ENCODE data around the gene ADGRB3. TPM values are rescaled to one million over a fixed set of nuclear protein-coding genes. Genes with fewer than 3 reads are reported as not detected.

The ADGRB3 gene
- total and polyA plus RNA-seq, 2 donors (not counting 3 experiments of a cell fraction or from before 2014, with no cell fraction given) = not detected

GRCh38 chr6:68642977-68643376 is 7.9 kb downstream of the ADGRB3 start:
- Histone ChIP-seq H2AFZ (ENCODE audit: low read depth, low read length) (no peak overlapping the region), H3K9me1 (replicated peaks; ENCODE audit: control insufficient read depth, extremely low read depth, insufficient read depth, low read length) (no peaks in the 10 kb centered on the region), H3K9ac (replicated peaks; ENCODE audit: extremely low read depth, insufficient read depth, low read length) (no peak overlapping the region), H3K79me2 (ENCODE audit: control insufficient read depth, insufficient read depth, low read length) (no peaks in the 10 kb centered on the region), H3K4me3 (replicated peaks in 1 of 3; ENCODE audit: insufficient read depth in 1 of 3, low read depth in 1 of 3, low read length in 3 of 3) (no peak overlapping the region), H4K20me1 (replicated peaks; ENCODE audit: control insufficient read depth, extremely low read depth, insufficient read depth, low read length) (no peaks in the 10 kb centered on the region), H3K36me3 (ENCODE audit: control insufficient read depth in 2 of 2, extremely low read depth in 1 of 2, insufficient read depth in 2 of 2, low read length in 2 of 2) (no peaks in the 10 kb centered on the region), H3K4me2 (ENCODE audit: insufficient read depth, low read length) (no peak overlapping the region), H3K4me1 (ENCODE audit: control insufficient read depth, extremely low read depth, insufficient read depth, low read length) (no peaks in the 10 kb centered on the region), H3K9me3 (replicated peaks; ENCODE audit: control insufficient read depth, insufficient read depth, low read length) (no peaks in the 10 kb centered on the region), H3K27me3 (ENCODE audit: control insufficient read depth in 2 of 2, insufficient read depth in 2 of 2, low read length in 2 of 2) (peaks cover 0 to 1% of the 10 kb centered on the region in 2 experiments), H3K27ac (ENCODE audit: insufficient read depth, low read depth, low read length) (no peak overlapping the region)
- TF ChIP-seq CTCF (IDR thresholded peaks at IDR 0.05; ENCODE audit: extremely low read depth in 1 of 2, insufficient read depth in 1 of 2, low read depth in 1 of 2, low read length in 2 of 2) = no peak
- TF ChIP-seq MYC (IDR thresholded peaks at IDR 0.05; ENCODE audit: low read depth, low read length) = no peak
- no peak for TF ChIP-seq FOS (IDR thresholded peaks at IDR 0.05; ENCODE audit: borderline replicate concordance, insufficient read depth, low read length)
- no TSS peak for BruUV-seq (replicated peaks)
- FAIRE-seq (no peak), DNase-seq (ENCODE audit: low read depth, low spot score) (no peak)
- dilution Hi-C loops (cut with MboI; ENCODE audit: extremely low pct_ligation_motif_present, low sequenced_read_pairs) (no loop called here), intact Hi-C loops (cut with micrococcal nuclease) (no loop called here)
- ChIA-PET POLR2A (no interaction called here), CTCF (no interaction called here)

GRCh38 chr6:68649669-68650068 is 14.6 kb downstream of the ADGRB3 start:
- no TSS peak for BruUV-seq (replicated peaks)
- Histone ChIP-seq H3K27me3 (ENCODE audit: control insufficient read depth in 2 of 2, insufficient read depth in 2 of 2, low read length in 2 of 2) (no peaks in the 10 kb centered on the region), H3K9me1 (replicated peaks; ENCODE audit: control insufficient read depth, extremely low read depth, insufficient read depth, low read length) (no peaks in the 10 kb centered on the region), H3K79me2 (ENCODE audit: control insufficient read depth, insufficient read depth, low read length) (no peaks in the 10 kb centered on the region), H3K9me3 (replicated peaks; ENCODE audit: control insufficient read depth, insufficient read depth, low read length) (no peaks in the 10 kb centered on the region), H4K20me1 (replicated peaks; ENCODE audit: control insufficient read depth, extremely low read depth, insufficient read depth, low read length) (no peaks in the 10 kb centered on the region), H2AFZ (ENCODE audit: low read depth, low read length) (no peak overlapping the region), H3K4me3 (replicated peaks in 1 of 3; ENCODE audit: insufficient read depth in 1 of 3, low read depth in 1 of 3, low read length in 3 of 3) (no peak overlapping the region), H3K27ac (ENCODE audit: insufficient read depth, low read depth, low read length) (no peak overlapping the region), H3K36me3 (ENCODE audit: control insufficient read depth in 2 of 2, extremely low read depth in 1 of 2, insufficient read depth in 2 of 2, low read length in 2 of 2) (no peaks in the 10 kb centered on the region), H3K4me2 (ENCODE audit: insufficient read depth, low read length) (no peak overlapping the region), H3K9ac (replicated peaks; ENCODE audit: extremely low read depth, insufficient read depth, low read length) (no peak overlapping the region), H3K4me1 (ENCODE audit: control insufficient read depth, extremely low read depth, insufficient read depth, low read length) (no peaks in the 10 kb centered on the region)
- dilution Hi-C loops (cut with MboI; ENCODE audit: extremely low pct_ligation_motif_present, low sequenced_read_pairs) = no loop called here
- DNase-seq (ENCODE audit: low read depth, low spot score) = no peak
- POLR2A ChIA-PET = no interaction called here
- intact Hi-C loops (cut with micrococcal nuclease) = no loop called here
- CTCF ChIA-PET = no interaction called here
- TF ChIP-seq CTCF (IDR thresholded peaks at IDR 0.05; ENCODE audit: extremely low read depth in 1 of 2, insufficient read depth in 1 of 2, low read depth in 1 of 2, low read length in 2 of 2) = no peak
- TF ChIP-seq JUN (IDR thresholded peaks at IDR 0.05; ENCODE audit: borderline replicate concordance, insufficient read depth, insufficient read length, low read depth) = no peak
- no peak for TF ChIP-seq POLR2A (IDR thresholded peaks at IDR 0.05; ENCODE audit: low read depth, low read length)
- TF ChIP-seq GATA2 (IDR thresholded peaks at IDR 0.05; ENCODE audit: insufficient read depth, insufficient read length, low read depth, low read length) = no peak
- no peak for TF ChIP-seq EZH2 (IDR thresholded peaks at IDR 0.05; ENCODE audit: borderline replicate concordance, low read depth, low read length, severe bottlenecking)
- TF ChIP-seq MYC (IDR thresholded peaks at IDR 0.05; ENCODE audit: low read depth, low read length) = no peak
- TF ChIP-seq POLR2AphosphoS5 (IDR thresholded peaks at IDR 0.05; ENCODE audit: insufficient read depth, low read depth, low read length) = no peak
- no peak for TF ChIP-seq FOS (IDR thresholded peaks at IDR 0.05; ENCODE audit: borderline replicate concordance, insufficient read depth, low read length)
- FAIRE-seq = no peak
